GM13977 (cell line): ENCODE data around the gene XKR7.

Experiments used
- DNase-seq: peaks from one replicate; pipeline ENCODE4 v3.0.0; 2012; ENCODE audit warnings: low spot score
- in situ Hi-C: fragments of 300-500 bp; cut with MboI; formaldehyde crosslinking; loops from one replicate; pipeline ENCODE4 v1.12.0; 2022; ENCODE audit warnings: low sequenced_read_pairs, low pct_unique_long_range_greater_than_20kb, mixed read lengths, inconsistent platforms; ENCODE audit not compliant: unreplicated experiment
- TF ChIP-seq, protein P1 (sequence below): IDR thresholded peaks from 2 replicates; pipeline ENCODE4 v1.5.1; 2012; ENCODE audit warnings: mild to moderate bottlenecking, control low read depth; ENCODE audit not compliant: insufficient read depth; ENCODE audit errors: extremely low read depth, missing control alignments

The XKR7 gene

DNA sequence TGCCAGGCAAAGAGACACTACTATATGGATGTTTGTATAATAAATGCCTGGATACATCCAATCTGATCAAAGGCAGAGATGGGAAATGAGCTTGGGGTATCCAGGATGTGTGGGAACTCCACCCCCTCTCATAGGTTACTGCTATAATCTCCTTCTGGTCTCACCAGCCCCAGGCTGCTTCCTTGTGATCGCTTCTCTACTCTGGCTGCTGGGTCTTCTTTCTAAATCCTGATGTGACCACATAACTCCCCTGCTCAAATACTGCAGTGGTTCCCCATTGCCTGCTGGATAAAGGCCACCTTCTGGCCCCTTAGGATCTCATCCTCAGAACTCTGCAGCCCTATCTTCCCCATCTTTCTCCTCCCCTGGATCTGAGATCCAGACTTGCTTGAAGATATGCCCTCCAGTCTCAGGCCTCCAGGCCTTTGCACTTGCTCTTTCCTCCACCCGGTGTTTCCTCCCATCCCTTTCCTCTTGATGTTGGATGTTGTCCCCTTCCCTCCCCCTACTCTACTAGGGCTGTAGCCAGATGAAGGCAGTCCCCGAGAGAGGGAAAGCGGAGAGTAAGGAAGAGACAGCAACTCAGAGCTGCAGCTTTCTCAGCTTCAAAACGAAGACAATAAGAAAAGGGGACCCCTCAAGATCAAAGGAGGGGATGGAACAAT lies 828 bp upstream of the XKR7 start:
- no peak for DNase-seq
- in situ Hi-C loops, result no loop called here
- TF ChIP-seq, protein P1, sequence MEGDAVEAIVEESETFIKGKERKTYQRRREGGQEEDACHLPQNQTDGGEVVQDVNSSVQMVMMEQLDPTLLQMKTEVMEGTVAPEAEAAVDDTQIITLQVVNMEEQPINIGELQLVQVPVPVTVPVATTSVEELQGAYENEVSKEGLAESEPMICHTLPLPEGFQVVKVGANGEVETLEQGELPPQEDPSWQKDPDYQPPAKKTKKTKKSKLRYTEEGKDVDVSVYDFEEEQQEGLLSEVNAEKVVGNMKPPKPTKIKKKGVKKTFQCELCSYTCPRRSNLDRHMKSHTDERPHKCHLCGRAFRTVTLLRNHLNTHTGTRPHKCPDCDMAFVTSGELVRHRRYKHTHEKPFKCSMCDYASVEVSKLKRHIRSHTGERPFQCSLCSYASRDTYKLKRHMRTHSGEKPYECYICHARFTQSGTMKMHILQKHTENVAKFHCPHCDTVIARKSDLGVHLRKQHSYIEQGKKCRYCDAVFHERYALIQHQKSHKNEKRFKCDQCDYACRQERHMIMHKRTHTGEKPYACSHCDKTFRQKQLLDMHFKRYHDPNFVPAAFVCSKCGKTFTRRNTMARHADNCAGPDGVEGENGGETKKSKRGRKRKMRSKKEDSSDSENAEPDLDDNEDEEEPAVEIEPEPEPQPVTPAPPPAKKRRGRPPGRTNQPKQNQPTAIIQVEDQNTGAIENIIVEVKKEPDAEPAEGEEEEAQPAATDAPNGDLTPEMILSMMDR, result no peak

GRCh38 chr20:31968291-31969126 lies 558 bp downstream of the XKR7 start:
- peak; percentile 96 for DNase-seq
- in situ Hi-C loops, result no loop called here
- TF ChIP-seq, protein P1, result no peak

- TF ChIP-seq, protein P1, result no peak
- in situ Hi-C loops, result no loop called here
- no peak for DNase-seq
Observed at GRCh38 chr20:31969991-31970390, 2.0 kb downstream of the XKR7 start.

GRCh38 chr20:31972471-31973021 lies 4.6 kb downstream of the XKR7 start:
- DNase-seq, result no peak
- TF ChIP-seq, protein P1, result no peak
- in situ Hi-C loops, result no loop called here

DNA sequence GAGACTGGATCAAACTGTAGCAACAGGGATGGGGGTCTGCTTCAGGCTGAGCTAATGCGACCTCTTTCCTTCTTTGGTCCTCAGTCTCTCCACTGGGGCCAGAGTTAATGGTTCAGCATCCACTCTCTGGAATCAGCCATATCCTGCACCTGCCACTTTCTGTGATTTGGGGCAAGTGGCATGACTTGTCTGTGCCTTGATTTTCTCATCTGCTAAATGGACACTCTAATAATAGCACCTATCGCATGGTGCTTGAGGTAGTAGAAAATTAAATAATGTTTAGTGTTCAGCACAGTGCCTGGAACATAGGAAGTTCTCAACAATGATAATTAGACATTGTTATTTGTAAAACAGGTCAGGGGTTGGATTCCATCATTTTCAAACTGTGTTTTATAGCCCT lies 6.3 kb downstream of the XKR7 start:
- in situ Hi-C loops, result no loop called here

DNA sequence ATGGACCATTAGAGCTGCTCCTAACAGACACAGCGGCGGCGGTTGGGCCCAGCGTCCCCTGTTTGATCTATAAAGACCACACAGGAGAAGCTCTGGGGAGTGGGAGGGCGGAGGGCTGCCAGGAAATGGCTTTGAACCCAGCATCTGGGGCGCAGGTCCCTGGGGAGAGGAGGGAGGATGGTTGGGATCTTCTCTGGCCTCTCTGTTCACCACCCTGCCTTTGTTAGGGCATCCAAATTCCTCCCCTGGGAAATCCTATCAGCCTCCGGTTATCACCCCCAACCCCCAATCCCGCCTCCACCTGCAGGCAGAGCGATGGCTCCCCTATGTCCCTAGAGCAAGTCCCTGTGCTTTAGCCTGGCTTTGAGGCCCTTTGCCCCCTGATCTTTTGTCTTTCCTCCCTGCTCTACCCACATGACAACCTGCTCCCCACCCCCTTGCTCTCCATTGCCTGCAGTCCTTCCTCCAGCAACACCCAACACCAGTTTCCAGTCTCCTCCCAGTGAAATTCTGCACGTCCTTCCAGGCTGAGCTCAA lies 7.1 kb downstream of the XKR7 start:
- in situ Hi-C loops, result no loop called here
- DNase-seq, result no peak
- TF ChIP-seq, protein P1, result no peak

More for the DNA sequence above, 6.3 kb downstream of the XKR7 start:
- no peak for DNase-seq
- TF ChIP-seq, protein P1, result no peak
